Subcutaneous adipose tissue (tissue), 4 donors: Measurements from ENCODE around the gene CLEC4A. TPM values are rescaled to one million over a fixed set of nuclear protein-coding genes. Genes with fewer than 3 reads are reported as not detected.

ENCODE experiments used
- CTCF ChIP-seq: fragments of 450-650 bp; IDR thresholded peaks from one replicate; pipeline ENCODE4 v1.5.1; 2016; ENCODE audit warnings: low read depth, mild to moderate bottlenecking, control low read depth, antibody characterized with exemption, moderate library complexity
- total RNA-seq, 4 donors: library from RNA; depleted of rRNA; stranded (reverse); fragments of >200 nt; gene quantifications; one replicate each; pipeline ENCODE4 v1.1.0, GENCODE V29; 2016

Gene CLEC4A
- total RNA-seq: 10 to 100 TPM in 1 of 4 donors, 1 to 10 TPM in 3; 4.2 to 10.4 (median 5.5) TPM

GRCh38 chr12:8123124-8123912 is at the start of gene CLEC4A:
Gene CLEC4A, plus strand, starts transcription at chr12:8123617. Its CDS starts 262 bp downstream, at chr12:8123879.
- TF ChIP-seq CTCF: no peak

- TF ChIP-seq CTCF: no peak
These were observed 47.5 kb upstream of the CLEC4A start for GRCh38 chr12:8075935-8076334.

- no peak for TF ChIP-seq CTCF
These were observed 47.1 kb upstream of the CLEC4A start for GRCh38 chr12:8076366-8076765.

GRCh38 chr12:8077207-8077606 is 46.2 kb upstream of the CLEC4A start:
- no peak for TF ChIP-seq CTCF

GRCh38 chr12:8078398-8078797 is 45.0 kb upstream of the CLEC4A start:
- no peak for TF ChIP-seq CTCF

- no peak for TF ChIP-seq CTCF
These were observed 44.5 kb upstream of the CLEC4A start for GRCh38 chr12:8078916-8079315.

GRCh38 chr12:8080120-8080519 is 43.3 kb upstream of the CLEC4A start:
- no peak for TF ChIP-seq CTCF
